ENCODE measurements around the gene NRBP1.

DNA sequence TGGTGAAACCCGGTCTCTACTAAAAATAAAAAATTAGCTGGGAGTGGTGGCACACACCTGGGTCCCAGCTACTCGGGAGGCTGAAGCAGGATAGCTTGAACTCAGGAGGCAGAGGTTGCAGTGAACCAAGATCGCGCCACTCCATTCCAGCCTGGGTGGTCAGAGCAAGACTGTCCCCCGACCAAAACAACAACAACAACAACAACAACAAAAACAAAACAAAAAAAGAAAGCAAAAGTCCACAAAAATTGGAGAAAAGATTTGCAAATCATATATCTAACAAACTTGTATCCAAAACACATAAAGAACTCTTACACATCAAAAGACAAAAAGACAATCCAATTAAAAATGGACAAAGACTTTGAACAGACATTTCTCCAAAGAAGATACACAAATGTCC, 29.5 kb upstream of the NRBP1 start:
- TF ChIP-seq, protein P1, sequence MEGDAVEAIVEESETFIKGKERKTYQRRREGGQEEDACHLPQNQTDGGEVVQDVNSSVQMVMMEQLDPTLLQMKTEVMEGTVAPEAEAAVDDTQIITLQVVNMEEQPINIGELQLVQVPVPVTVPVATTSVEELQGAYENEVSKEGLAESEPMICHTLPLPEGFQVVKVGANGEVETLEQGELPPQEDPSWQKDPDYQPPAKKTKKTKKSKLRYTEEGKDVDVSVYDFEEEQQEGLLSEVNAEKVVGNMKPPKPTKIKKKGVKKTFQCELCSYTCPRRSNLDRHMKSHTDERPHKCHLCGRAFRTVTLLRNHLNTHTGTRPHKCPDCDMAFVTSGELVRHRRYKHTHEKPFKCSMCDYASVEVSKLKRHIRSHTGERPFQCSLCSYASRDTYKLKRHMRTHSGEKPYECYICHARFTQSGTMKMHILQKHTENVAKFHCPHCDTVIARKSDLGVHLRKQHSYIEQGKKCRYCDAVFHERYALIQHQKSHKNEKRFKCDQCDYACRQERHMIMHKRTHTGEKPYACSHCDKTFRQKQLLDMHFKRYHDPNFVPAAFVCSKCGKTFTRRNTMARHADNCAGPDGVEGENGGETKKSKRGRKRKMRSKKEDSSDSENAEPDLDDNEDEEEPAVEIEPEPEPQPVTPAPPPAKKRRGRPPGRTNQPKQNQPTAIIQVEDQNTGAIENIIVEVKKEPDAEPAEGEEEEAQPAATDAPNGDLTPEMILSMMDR (IDR thresholded peaks at IDR 0.05; ENCODE audit: insufficient read depth, low read length, poor library complexity, severe bottlenecking): no peak
- TF ChIP-seq EZH2phosphoT487 (conservative IDR thresholded peaks at IDR 0.05; ENCODE audit: low read length): no peak

Measured in SU-DHL-6 (cell line).